Anterior cingulate cortex (tissue), 58 donors: ENCODE measurements around the gene NLGN4Y.
"Not testable (repeated sequence)": the region's sequence is repeated elsewhere in the genome, so short reads cannot be mapped to it uniquely, and the experiment has no call there.

Experiments
- DNase-seq, 58 donors: peaks; one replicate each; lab custom pipeline; 2025; lab: John Stamatoyannopoulos, UW

Gene NLGN4Y

DNA sequence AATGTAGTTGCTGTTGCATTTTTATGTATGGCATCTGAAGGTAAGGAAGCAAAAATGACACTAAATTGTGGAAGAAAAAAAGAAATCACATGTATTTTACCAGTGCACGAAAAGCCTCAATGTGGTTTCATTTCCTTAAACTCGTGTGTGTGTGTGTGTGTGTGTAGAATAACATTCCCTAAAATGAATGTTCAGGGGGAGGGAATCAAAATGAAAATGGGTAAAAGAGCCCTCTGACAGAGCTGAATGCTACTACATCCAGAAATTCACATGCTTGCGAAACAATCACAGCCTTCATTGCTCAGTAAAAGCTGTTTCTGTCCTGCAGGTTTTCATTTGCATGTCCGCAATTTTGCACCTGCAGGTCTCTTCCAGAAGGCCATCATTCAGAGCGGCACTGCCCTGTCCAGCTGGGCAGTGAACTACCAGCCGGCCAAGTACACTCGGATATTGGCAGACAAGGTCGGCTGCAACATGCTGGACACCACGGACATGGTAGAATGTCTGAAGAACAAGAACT is 305.1 kb downstream of the NLGN4Y start:
- peak in 26 of 58 donors; percentile 0 to 43 (median 4) for DNase-seq

DNA sequence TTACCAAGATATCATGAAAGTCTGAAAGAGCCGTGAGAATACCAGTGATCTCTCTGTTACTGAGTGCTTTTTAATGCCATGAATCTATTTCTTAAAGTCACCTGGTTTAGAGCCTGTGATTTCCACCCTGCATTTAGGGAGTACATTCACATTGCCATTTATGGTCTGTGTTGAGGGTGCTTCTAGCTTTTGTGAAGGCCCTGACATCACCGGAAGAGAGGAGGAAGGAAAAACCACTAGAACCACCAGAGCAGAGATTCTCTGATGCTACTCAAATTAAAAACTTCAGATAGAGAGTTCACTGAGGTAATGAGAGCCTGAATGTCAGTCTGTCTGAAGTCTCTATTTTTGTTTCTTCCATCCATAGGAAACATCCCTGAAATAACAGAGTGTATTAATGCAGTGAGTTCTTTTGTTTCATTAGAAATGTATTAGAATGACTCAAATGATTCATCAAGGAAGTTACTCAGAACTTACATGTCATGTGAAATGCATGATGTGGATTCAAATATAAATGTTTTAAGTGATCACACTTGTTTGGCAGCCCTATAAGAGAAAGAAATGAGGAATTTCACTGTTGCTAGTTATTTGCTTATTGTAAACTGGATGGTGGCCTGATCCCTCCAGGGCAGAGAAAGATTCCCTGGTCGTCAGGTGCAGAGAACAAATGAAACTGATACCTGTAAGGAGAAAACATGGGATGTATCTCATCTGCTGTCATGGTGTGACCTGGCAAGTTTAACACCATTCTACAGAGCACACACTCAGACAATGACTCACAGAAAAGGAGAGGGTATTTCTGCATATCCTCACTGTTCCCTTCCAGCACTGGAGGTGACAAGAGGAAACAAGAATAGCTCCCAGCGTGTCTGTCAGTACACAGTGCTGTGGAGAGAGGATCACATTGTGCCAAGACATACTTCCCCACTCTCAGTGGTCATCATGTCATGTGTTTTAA is 310.1 kb downstream of the NLGN4Y start:
- DNase-seq: peak in 6 of 58 donors; percentile 0 to 5 (median 0)

DNA sequence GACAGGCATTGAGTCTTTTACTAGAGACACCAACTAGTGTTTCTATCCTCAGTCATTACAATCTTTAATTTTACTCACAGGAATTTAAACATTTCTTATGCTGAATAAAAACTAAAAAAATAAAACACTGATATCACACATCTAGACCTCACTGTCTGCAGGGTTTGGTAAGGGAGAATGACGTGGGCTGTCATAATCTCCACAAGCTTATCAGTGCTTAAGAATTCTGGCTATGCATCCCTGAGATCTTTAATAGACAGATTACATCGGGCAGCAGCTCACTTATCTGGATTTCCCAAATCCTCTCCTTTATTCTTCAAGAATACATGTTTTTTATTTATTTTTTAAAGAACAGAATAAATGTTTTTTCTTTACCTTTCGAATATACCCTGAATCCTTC is 313.1 kb downstream of the NLGN4Y start:
- no peak for DNase-seq

DNA sequence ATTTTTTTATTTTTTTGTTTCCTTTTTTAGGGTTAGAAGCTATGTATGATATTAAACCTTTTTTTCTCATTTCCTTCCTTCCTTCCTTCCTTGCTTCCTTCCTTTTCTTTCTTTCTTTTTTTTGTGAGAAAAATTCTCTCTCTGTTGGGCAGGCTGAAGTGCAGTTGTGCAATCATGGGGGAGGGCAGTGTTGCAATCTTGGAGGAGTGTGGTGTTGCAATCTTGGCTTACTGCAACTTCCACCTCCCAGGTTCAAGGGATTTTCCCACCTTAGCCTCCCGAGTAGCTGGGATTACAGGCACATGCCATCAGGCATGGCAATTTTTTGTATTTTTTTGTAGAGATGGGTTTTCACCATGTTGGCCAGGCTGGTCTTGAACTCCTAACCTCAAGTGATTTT is 326.4 kb downstream of the NLGN4Y start:
- DNase-seq: no peak

DNA sequence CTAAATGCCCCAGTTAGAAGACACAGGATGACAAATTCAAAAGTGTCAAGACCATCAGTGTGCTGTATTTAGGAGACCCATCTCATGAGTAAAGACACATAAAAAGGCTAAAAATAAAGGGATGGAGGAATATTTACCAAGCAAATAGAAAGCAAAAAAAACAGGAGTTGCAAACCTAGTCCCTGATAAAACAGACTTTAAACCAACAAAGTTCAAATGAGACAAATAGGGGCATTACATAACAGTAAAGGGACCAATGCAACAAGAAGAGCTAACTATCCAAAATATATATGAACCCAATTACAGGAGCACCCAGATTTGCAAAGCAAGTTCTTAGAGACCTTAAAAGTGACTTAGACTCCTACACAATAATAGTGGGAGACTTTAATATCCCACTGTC is 336.1 kb downstream of the NLGN4Y start:
- DNase-seq: no peak

DNA sequence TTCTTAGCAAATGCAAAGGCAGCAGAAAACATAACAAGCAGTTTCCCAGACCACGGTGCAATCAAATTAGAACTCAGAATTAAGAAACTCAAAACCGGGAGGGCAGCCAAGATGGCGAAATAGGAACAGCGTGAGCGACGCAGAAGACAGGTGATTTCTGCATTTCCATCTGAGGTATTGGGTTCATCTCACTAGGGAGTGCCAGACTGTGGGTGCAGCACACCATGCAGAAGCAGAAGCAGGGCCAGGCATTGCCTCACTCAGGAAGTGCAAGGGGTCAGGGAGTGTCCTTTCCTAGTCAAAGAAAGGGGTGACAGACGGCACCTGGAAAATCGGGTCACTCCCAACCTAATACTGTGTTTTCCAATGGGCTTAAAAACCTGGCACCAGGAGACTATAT is 336.7 kb downstream of the NLGN4Y start:
- DNase-seq: not testable (repeated sequence)

DNA sequence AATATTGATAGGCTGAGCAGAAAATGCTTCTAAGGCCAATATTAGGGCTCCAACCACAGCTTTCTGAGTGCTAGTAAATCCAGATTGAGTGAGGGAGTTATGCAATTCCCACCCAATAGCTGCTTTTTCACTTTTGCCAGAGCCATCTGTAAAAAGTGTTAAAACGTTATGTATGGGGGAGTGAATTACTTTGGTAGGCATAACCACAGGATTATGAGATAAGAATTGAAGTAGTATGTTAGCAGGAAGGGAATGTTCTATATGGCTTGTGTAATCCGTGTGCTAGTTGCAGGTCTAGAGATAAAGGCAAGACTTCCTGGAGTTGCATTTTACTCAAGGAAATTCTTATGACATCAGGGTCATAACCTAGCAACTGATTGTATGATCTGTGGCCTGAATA is 347.6 kb downstream of the NLGN4Y start:
- DNase-seq: peak in 1 of 58 donors; percentile 0
